Transverse colon (tissue), 4 donors: ENCODE results near the gene NAA15.
A peak's percentile ranks its signal among the peaks of the same experiment; 100 is the strongest.

ENCODE experiments used
- EP300 ChIP-seq: sonication (generic); formaldehyde crosslinking; IDR thresholded peaks from one replicate; pipeline ENCODE4 v1.6.1; 2017; ENCODE audit warnings: antibody characterized with exemption, low read depth
- POLR2AphosphoS5 ChIP-seq, 3 donors: sonication (generic); formaldehyde crosslinking; IDR thresholded peaks; one replicate each; pipeline ENCODE4 v1.6.1; 2016; ENCODE audit warnings: antibody characterized with exemption in 3 of 3
- TF ChIP-seq, protein P1 (sequence below), 5 experiments: fragments of 200-600 bp in 3 of 5; fragments of 450-650 bp in 2 of 5; sonication (generic) in 3 of 5; IDR thresholded peaks; 1 replicate in 2 of 5; 2 replicates in 3 of 5; pipeline ENCODE4 v1.5.1; 2016 to 2017; ENCODE audit warnings: antibody characterized with exemption in 5 of 5, inconsistent platforms in 3 of 5, mild to moderate bottlenecking in 2 of 5, moderate library complexity in 1 of 5

DNA sequence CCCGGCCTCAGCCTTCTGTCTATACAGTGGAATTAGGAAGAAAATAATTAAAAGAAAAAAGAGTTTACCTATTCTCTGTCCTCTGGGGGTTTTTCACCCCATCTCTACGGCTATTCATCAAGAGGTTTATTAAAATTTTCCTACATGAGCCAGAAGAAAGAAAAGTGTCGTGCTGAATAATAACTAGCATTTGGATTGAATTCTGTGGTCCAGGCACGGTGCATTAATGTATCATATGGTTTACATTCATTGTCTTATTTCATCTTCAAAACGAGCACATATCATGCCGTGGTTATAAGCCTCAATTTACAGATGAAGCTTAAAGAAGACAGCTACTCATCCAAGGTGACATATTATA is 5.4 kb upstream of the NAA15 start:
- TF ChIP-seq, protein P1, sequence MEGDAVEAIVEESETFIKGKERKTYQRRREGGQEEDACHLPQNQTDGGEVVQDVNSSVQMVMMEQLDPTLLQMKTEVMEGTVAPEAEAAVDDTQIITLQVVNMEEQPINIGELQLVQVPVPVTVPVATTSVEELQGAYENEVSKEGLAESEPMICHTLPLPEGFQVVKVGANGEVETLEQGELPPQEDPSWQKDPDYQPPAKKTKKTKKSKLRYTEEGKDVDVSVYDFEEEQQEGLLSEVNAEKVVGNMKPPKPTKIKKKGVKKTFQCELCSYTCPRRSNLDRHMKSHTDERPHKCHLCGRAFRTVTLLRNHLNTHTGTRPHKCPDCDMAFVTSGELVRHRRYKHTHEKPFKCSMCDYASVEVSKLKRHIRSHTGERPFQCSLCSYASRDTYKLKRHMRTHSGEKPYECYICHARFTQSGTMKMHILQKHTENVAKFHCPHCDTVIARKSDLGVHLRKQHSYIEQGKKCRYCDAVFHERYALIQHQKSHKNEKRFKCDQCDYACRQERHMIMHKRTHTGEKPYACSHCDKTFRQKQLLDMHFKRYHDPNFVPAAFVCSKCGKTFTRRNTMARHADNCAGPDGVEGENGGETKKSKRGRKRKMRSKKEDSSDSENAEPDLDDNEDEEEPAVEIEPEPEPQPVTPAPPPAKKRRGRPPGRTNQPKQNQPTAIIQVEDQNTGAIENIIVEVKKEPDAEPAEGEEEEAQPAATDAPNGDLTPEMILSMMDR (IDR thresholded peaks at IDR 0.05) = peak in 1 of 5 experiments; percentile 0
- TF ChIP-seq POLR2AphosphoS5 (IDR thresholded peaks at IDR 0.05) = no peak
- TF ChIP-seq EP300 = no peak
